NCI-H2081 treated with DMSO at 0.1 percent for 48 hours (cell line): ENCODE data around the gene PRR9.
"Not testable (repeated sequence)": the region's sequence is repeated elsewhere in the genome, so short reads cannot be mapped to it uniquely, and the experiment has no call there.

ENCODE experiments used
- DNase-seq: peaks from one replicate; lab custom pipeline; 2025; lab: John Stamatoyannopoulos, UW

The PRR9 gene

DNA sequence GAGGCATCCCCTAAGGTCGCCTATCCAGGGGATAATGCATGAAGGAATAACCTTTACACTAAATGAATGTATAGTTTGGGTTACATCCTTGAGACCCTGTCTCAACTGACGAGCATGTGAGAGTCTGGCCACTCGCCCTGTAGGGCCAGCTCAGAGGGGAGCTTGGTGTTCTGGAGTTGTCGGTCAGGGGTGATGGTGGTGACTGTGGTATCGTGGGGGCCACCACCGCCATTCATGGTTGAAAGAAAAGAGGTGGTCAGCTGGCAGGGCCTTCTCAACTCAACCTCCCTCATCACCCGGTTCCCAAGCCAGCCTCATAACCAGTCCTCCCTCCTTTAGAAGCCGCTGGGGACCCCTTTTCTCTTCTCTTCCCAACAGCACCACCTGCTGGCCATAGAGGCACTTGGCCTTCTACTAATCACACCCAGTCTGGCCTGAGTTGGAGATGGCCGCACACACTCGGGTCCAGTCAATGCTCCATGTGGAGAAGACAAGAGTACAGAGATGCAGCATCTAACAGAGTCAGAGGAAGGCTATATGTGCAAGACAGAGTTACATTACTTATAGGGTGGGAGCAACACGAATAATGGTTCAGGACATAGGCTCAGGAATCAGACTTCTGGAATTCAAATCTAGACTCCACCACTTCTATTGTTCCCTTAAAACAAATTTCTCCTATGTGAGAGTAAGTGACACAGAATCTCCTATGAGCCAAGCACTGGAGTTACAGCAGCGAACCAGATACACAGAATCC is 11.9 kb downstream of the PRR9 start:
- DNase-seq: not testable (repeated sequence)

DNA sequence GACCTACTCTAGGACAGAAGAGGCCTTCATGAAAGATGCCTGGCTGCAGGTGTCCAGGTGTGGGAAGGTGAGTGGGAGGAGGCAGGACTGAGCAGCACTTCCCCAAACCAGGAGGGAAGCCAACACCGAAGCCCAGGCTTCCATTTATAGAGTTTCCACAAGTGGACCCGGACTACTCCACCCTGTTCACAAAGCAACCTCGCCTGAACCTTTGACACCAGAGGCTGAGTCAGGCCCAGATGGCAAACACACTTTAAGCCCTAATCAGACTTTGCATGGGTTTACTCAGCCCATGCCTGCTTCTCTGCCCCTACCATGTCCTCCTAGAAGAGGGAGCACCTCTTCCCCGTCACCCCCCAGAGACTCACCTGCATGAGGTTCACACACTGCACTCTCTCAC is 14.0 kb downstream of the PRR9 start:
- DNase-seq: no peak

DNA sequence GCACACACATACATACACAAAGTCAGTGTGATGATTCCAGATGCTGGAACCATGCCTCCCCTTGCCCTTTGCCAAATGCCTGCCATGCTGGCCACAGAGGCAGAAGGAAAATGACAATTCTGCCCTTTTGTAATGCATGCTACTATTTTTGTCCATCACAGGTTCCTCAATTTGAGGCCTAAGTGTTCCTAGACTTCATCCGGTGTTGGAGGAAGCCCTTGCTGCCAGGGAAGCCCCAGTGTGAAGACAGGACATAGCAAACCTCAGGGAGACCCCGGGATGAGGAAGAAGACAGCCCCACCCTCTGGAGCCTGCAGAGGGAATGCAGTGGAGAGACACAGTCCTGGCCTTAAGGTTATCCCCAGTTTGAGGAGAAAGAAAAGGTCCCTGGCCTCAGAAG is 14.4 kb downstream of the PRR9 start:
- DNase-seq: no peak

DNA sequence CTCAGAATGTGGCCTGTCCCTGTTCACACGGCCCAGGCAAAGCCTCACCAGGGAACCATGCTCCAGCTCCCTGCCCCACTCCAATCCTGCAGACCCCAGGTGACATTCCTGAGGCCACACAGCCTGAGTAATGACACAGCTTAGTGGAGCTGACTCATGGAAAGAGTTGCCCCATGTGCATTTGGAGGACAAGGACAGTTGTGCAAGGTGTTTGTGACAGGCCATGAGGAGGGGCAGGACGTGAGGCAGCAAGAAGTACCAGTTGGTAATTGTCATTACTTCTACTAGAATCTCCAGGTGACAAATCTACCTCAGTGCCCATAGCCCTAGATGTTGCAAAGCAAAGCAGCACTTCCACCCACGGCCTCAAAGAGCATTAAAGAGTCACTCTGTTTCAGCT is 15.2 kb downstream of the PRR9 start:
- DNase-seq: no peak

DNA sequence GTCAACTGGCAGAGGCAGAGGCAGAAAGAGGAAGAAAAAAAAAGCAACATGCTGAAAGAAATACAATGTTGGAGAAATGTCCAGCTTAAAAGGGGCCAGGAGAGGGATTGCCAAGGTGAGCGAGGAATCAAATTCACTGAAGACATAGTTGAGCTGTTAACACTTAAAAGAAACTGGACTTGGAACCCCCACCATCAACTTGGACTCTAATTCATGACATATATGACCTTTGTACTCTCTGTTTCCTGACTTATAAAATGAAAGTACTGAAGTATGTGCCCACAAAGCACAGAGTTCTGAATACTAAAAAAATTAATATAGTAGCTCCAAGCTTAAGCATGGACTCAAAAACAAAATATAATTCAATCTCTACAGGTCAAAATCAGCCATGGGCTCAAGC is 16.1 kb downstream of the PRR9 start:
- DNase-seq: no peak

DNA sequence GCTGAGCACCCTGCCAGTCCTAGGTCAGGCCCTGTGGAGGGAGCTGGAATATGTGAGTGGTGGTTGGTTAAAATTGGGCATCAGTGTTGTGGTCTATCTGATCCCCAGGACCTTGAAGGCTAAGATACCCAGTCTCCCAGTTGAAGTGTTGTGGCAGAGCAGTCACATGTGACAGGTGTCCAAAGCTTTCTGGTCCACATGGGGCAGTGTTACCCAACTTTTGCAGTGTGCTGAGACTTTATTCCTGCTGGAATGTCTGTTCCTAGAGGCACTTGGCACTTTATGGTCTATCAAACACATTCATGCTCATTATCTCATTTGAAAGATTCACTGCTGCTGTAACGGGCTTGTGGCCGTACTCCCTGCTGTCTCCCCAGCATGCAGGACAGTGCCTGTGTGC is 21.1 kb downstream of the PRR9 start:
- no peak for DNase-seq

- no peak for DNase-seq
Observed at GRCh38 chr1:153242160-153242559, 24.8 kb downstream of the PRR9 start.

- DNase-seq: no peak
Observed at GRCh38 chr1:153245466-153245865, 28.1 kb downstream of the PRR9 start.

- no peak for DNase-seq
Observed at GRCh38 chr1:153246018-153246417, 28.6 kb downstream of the PRR9 start.

DNA sequence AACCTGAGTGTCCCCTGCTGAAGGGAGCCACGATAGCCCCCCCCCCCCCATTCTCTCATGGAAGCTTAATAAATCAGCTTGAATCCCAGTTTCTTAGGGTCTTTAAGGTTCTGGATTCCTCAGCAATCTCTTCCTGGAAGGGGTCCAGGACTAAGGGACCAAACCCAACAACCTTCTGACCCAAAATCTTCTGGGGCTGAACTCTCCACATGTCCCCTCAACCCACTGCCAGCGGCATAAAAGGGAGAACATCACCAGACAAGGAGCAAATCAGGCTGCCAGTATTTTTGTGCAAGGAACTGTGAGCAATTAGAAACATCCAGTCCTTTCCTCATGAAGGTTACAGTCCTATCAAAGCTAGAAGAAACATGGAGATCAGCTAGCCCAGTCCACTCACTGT is 29.4 kb downstream of the PRR9 start:
- DNase-seq: no peak

GRCh38 chr1:153248176-153248879 is 30.9 kb downstream of the PRR9 start:
- no peak for DNase-seq

GRCh38 chr1:153250166-153250565 is 32.8 kb downstream of the PRR9 start:
- DNase-seq: no peak

DNA sequence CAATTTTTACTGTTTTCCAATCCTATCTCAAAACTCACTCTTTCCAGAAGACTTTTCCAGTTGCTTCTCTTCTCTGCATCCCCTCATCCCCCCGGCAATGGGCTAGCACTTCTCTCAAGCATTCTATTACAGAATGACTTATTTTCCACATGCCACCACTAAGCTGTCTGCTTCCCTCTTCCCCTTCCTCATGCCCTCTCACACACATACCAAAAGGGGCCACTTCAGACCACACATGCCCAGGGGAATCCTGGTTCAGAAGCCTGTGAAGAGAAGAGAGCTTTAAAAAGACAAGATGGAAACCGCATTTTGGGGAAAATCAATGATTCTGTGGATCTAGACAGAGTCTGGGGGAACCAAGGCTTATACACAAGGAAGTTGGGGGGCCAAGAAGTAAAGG is 33.7 kb downstream of the PRR9 start:
- DNase-seq: no peak

GRCh38 chr1:153251562-153251961 is 34.2 kb downstream of the PRR9 start:
- no peak for DNase-seq

DNA sequence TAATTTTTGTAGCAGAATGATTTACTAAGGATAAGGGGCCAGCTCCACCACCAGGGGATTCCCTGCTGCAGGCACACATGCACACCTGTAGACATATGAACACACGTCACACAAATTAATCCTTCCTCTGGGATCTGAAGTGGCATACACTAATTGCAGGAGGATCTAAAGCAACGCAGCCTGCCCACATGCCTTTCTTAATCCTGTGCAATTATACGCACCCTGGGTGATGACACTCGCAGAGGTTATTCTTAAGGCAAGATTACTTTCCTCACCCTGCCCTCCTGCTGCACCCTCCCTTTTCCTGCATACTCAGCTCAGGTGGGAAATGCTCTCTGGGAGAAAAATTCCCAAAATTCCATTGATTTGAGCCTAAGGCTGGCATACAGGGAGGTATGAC is 34.6 kb downstream of the PRR9 start:
- no peak for DNase-seq

- no peak for DNase-seq
Observed at GRCh38 chr1:153253076-153253475, 35.7 kb downstream of the PRR9 start.

GRCh38 chr1:153253693-153254092 is 36.3 kb downstream of the PRR9 start:
- no peak for DNase-seq

- no peak for DNase-seq
Observed at GRCh38 chr1:153259387-153259786, 42.0 kb downstream of the PRR9 start, which contains the start of gene LORICRIN. Gene LORICRIN, plus strand, starts transcription at chr1:153259687. Its CDS starts 1,263 bp downstream, at chr1:153260950.

DNA sequence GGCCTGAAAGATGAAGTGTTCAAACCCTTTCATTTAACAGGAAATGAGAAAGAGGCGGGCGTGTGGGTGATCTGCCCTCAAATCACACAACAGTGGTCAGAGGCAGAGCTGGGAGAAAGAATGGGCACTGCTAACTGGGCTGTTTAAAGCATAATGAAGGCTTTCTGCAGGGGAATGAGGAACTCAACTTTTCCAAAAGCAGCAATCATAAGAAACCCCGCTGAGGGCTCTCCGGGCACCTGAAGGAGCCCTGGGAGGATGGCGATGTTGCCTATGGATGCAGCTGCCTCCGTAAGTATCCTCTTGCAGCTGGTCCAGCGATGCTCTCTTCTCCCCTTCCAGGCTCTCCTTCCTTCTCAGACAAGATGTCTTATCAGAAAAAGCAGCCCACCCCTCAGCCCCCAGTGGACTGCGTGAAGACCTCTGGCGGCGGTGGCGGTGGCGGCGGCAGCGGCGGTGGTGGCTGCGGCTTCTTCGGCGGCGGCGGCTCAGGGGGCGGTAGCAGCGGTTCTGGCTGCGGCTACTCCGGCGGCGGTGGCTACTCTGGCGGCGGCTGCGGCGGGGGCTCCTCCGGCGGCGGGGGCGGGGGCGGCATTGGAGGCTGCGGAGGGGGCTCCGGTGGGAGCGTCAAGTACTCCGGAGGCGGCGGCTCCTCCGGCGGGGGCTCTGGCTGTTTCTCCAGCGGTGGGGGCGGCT is 43.3 kb downstream of the PRR9 start:
- DNase-seq: no peak

GRCh38 chr1:153261281-153262069 is 44.1 kb downstream of the PRR9 start:
- DNase-seq: no peak

- no peak for DNase-seq
Observed at GRCh38 chr1:153262070-153262366, 44.6 kb downstream of the PRR9 start.

GRCh38 chr1:153262462-153263157 is 45.2 kb downstream of the PRR9 start:
- DNase-seq: no peak
